ENCODE measurements around the gene YAE1.

GRCh38 chr7:39615350-39615975, 49.3 kb downstream of the YAE1 start:
- no peak for TF ChIP-seq CTCF (IDR thresholded peaks at IDR 0.05)
- no peak for TF ChIP-seq EZH2 (IDR thresholded peaks at IDR 0.05)
- TF ChIP-seq EZH2phosphoT487 (IDR thresholded peaks at IDR 0.05) = no peak
